ENCODE measurements around the gene CUX1.

The CUX1 gene

DNA sequence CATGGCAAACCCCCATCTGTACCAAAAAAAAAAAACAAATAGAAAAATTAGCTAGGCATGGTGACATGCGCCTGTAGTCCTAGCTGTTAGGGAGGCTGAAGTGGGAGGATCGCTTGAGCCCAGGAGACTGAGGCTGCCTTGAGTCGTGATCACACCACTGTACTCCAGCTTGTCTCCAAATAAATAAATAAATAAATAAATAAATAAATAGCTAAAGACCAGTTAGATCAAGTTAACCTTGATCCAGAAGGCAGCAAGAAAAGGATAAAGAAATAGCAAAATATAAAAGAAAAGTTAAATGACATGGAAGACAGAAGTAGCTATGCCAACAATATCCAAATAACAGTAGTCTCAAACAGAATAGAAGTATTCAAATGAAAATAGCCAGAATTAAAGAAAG is 337.0 kb downstream of the CUX1 start:
- Histone ChIP-seq H3K4me3 (ENCODE audit: low read length) (no peak overlapping the region), H3K9me3 (ENCODE audit: control insufficient read depth, low read length) (no peaks in the 10 kb centered on the region), H3K27me3 (ENCODE audit: control insufficient read depth, insufficient read depth, low read length) (no peaks in the 10 kb centered on the region), H3K9ac (ENCODE audit: low read length) (no peak overlapping the region), H3K36me3 (ENCODE audit: control insufficient read depth, insufficient read depth, low read length) (no peaks in the 10 kb centered on the region), H3K4me1 (ENCODE audit: control insufficient read depth, insufficient read depth, low read length) (peaks cover 16% of the 10 kb centered on the region)

DNA sequence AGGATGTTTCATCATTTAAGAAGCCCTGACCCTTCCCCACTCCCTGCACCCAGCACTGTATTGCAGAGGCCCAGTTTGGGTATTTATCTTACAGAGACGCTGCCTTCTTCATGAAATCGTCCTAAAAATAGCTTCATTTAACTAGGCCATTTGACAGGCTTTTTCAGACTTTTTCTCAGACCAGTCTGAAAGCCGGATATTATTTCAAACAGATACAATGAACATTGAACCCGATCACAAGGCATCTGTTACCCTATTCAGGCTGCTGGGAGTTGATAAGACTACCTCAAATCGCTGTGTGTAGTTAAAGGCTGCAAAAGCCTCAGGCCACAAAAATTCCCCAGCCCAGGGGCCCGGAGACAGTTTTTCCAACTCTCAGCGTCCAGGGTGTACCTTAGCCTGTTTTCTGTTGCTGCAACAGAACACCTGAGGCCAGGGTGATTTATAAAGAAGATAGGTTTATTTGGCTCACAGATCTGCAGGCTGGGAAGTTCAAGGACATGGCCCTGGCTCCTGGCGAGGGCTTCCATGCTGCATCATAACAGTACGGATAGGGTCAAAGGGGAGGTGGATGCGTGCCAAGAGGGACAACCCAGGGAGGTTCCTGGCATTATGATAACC is 338.5 kb downstream of the CUX1 start:
- Histone ChIP-seq H3K9ac (ENCODE audit: low read length) (no peak overlapping the region), H3K4me3 (ENCODE audit: low read length) (no peak overlapping the region), H3K4me1 (ENCODE audit: control insufficient read depth, insufficient read depth, low read length) (peaks cover 16% of the 10 kb centered on the region), H3K36me3 (ENCODE audit: control insufficient read depth, insufficient read depth, low read length) (no peaks in the 10 kb centered on the region), H3K27me3 (ENCODE audit: control insufficient read depth, insufficient read depth, low read length) (no peaks in the 10 kb centered on the region), H3K9me3 (ENCODE audit: control insufficient read depth, low read length) (no peaks in the 10 kb centered on the region)

DNA sequence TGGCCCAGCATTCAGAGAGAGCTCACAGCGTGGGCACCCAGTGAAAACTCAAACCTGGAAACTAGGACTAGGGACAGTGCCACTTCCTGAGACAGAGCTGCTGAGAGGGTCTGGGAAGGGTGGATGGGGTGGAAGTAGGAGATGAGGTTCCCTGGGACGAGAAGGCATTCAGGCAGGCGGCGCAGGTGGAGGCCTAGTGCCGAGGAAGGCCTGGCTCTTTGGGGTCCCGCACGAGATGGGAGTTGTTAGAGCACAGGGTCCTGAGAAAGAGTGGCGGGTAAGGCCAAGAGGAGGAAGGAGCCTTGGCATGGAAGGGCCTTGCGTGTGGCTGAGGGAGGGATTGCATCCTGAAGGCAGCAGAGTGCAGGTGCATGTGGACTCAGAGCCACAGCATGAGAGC is 339.4 kb downstream of the CUX1 start:
- H3K36me3 ChIP-seq (ENCODE audit: control insufficient read depth, insufficient read depth, low read length): no peaks in the 10 kb centered on the region
- H3K4me1 ChIP-seq (ENCODE audit: control insufficient read depth, insufficient read depth, low read length): peaks cover 16% of the 10 kb centered on the region
- H3K4me3 ChIP-seq (ENCODE audit: low read length): no peak overlapping the region

DNA sequence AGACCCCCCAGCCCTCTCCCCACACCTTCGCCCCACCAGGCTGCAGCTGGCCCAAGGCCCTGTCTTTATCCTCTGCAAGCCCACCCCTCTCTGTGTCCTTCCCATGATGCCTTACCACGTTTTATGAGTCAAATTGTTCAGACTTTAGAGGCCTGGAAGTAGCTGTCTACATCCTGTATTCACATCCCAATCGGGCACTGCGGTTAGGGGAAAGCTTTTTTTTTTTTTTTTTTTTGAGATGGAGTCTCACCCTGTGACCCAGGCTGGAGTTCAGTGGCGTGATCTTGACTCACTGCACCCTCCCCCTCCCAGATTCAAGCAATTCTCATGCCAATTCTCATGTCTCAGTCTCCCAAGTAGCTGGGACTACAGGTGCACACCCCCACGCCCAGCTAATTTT is 347.7 kb downstream of the CUX1 start:
- Histone ChIP-seq H3K36me3 (ENCODE audit: control insufficient read depth, insufficient read depth, low read length) (no peaks in the 10 kb centered on the region), H3K4me1 (ENCODE audit: control insufficient read depth, insufficient read depth, low read length) (no peaks in the 10 kb centered on the region), H3K9ac (ENCODE audit: low read length) (no peak overlapping the region), H3K27me3 (ENCODE audit: control insufficient read depth, insufficient read depth, low read length) (no peaks in the 10 kb centered on the region), H3K4me3 (ENCODE audit: low read length) (no peak overlapping the region), H3K9me3 (ENCODE audit: control insufficient read depth, low read length) (no peaks in the 10 kb centered on the region)

More for the DNA sequence above, 339.4 kb downstream of the CUX1 start:
- no peaks in the 10 kb centered on the region for H3K9me3 ChIP-seq (ENCODE audit: control insufficient read depth, low read length)
- no peaks in the 10 kb centered on the region for H3K27me3 ChIP-seq (ENCODE audit: control insufficient read depth, insufficient read depth, low read length)
- no peak overlapping the region for H3K9ac ChIP-seq (ENCODE audit: low read length)

DNA sequence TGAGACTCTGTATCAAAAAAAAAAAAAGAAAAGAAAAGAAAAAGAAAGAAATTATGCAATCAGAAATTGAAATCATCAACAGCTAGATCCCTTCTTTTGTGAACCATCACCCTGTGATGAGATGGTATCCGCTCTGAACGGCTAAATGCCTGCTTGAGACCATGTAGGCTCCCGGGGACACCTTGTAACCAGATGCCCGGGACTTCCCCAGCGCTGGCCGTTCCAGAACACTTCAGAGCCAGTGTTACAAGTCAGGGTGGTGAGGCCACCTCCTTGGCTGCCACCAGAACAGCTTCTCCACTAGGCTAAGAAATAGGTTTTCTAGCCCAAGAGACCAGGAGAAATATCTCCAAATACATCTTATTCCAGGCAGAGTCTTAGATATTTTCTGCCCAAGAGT is 349.8 kb downstream of the CUX1 start:
- Histone ChIP-seq H3K36me3 (ENCODE audit: control insufficient read depth, insufficient read depth, low read length) (no peaks in the 10 kb centered on the region), H3K9ac (ENCODE audit: low read length) (no peak overlapping the region)

DNA sequence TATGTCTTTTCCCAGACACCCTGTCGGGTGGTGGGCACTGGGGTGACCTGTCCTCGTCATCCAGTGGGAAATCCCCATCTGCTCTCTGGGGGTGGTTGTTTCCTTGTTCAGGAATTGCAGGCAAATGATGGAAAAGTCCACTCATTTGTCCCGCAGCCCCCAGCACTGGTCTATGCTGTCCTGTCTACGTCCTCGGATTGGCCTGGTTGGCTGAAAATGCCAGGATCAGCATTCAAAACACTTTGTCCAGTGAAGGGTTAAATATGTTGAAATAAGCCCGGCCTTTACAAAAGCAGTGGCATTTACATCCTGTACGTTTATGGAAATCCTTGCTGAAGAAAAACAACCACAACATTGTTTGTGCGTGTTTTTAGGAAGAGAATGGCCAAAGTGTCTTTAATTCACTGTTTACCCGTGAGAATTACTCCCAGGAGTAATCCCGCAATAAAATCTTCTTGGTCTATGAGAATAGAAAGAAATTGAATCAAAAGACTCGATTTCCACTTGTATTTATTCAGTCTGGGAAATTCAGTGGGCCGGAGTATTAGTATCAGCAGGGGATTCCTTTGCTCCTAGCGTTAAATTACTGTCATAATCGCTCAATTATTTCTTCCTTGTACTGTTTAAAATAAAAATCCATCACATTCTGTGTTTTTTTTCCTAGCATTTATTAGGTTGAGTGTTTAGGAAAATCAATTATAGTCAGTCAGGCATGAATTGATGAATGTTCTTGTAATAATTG is 352.4 kb downstream of the CUX1 start:
- Histone ChIP-seq H3K36me3 (ENCODE audit: control insufficient read depth, insufficient read depth, low read length) (no peaks in the 10 kb centered on the region), H3K4me3 (ENCODE audit: low read length) (no peak overlapping the region), H3K27me3 (ENCODE audit: control insufficient read depth, insufficient read depth, low read length) (no peaks in the 10 kb centered on the region), H3K9ac (ENCODE audit: low read length) (no peak overlapping the region), H3K4me1 (ENCODE audit: control insufficient read depth, insufficient read depth, low read length) (no peaks in the 10 kb centered on the region), H3K9me3 (ENCODE audit: control insufficient read depth, low read length) (no peaks in the 10 kb centered on the region)

More for the DNA sequence above, 349.8 kb downstream of the CUX1 start:
- Histone ChIP-seq H3K4me1 (ENCODE audit: control insufficient read depth, insufficient read depth, low read length) (no peaks in the 10 kb centered on the region), H3K9me3 (ENCODE audit: control insufficient read depth, low read length) (no peaks in the 10 kb centered on the region), H3K4me3 (ENCODE audit: low read length) (no peak overlapping the region), H3K27me3 (ENCODE audit: control insufficient read depth, insufficient read depth, low read length) (no peaks in the 10 kb centered on the region)

DNA sequence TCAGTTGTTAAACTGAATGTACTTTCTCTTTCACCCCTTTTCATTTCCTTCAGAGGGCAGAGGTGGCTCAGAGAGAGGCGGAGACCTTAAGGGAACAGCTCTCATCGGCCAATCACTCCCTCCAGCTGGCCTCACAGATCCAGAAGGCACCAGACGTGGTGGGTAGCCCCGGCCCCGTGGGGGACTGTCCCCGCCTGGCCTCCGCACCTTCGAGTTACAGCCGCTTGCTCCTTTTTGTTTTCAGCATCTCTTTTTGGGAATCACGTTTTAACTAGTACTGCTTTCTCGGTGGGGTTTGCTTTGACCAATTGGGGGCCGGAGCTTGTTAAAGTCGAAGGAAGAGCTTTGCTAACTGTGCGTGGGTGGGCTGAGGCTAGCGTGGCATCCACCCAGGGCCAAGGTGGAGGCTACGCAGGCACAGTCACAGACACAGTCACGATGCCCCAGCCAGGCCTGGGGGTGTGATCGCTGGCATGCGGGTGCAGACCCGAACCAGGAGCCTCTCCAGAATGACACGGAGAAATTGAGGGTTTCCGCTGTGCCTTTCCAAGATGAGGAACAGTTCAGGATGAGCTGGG is 353.1 kb downstream of the CUX1 start:
- Histone ChIP-seq H3K36me3 (ENCODE audit: control insufficient read depth, insufficient read depth, low read length) (no peaks in the 10 kb centered on the region), H3K4me1 (ENCODE audit: control insufficient read depth, insufficient read depth, low read length) (no peaks in the 10 kb centered on the region), H3K9ac (ENCODE audit: low read length) (no peak overlapping the region), H3K4me3 (ENCODE audit: low read length) (no peak overlapping the region), H3K9me3 (ENCODE audit: control insufficient read depth, low read length) (no peaks in the 10 kb centered on the region), H3K27me3 (ENCODE audit: control insufficient read depth, insufficient read depth, low read length) (no peaks in the 10 kb centered on the region)

DNA sequence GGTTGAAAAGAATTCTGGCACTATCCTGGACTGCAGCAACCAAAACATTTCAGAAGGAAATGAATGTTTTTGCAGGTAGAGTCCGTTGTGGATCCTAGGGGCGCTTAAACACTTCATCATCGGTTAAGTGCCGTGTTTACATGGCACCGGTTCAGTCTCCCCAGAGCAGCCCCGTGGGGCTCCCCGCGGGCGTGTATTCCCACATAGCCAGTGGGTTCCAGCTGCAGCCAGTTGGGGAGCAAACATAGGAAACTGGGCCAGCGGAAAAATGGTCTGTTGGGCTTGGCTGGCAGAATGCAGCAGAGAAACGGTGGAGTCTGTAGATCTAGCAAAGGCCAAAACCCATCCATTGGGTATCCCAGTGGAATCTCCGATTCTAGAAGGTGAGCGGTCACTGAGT is 356.2 kb downstream of the CUX1 start:
- no peaks in the 10 kb centered on the region for H3K36me3 ChIP-seq (ENCODE audit: control insufficient read depth, insufficient read depth, low read length)
- H3K9ac ChIP-seq (ENCODE audit: low read length): no peak overlapping the region
- H3K27me3 ChIP-seq (ENCODE audit: control insufficient read depth, insufficient read depth, low read length): no peaks in the 10 kb centered on the region
- H3K4me1 ChIP-seq (ENCODE audit: control insufficient read depth, insufficient read depth, low read length): no peaks in the 10 kb centered on the region
- no peak overlapping the region for H3K4me3 ChIP-seq (ENCODE audit: low read length)
- H3K9me3 ChIP-seq (ENCODE audit: control insufficient read depth, low read length): no peaks in the 10 kb centered on the region

DNA sequence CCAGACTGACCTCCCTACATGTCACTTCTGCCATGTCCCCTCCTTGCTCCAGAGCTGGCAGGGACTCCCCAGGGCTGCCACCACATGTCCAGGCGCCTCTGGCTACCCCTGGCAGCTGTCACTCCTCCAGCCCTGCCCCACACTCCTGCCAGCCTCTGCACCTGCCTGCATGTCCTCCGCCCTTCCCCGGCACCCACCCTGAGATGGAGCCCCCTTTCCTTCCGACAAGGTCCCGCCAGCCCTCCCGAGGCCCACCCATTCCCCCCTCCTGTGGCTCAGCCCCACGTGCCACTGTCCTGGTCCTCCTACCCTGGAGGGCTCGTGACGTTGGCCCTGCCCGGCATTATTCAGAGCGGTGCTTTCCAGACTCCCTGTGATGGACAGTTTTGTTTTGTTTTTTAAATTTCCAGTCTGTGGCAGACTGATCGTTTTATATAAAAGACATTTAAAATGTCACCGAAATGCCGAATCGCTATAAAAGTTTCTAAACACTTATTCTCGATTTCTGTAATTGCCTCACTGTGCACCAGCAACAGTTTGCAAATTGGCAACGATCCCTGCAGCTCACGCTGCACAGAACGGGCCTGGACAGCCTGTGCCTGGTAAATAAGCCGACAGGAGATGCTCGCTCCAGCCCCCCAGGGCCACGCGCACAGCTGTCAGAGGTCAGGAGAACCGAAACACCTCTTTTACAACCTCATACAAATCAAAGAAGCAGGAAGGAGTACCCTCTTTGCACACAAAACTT is 358.2 kb downstream of the CUX1 start:
- Histone ChIP-seq H3K4me3 (ENCODE audit: low read length) (no peak overlapping the region), H3K36me3 (ENCODE audit: control insufficient read depth, insufficient read depth, low read length) (no peaks in the 10 kb centered on the region), H3K9me3 (ENCODE audit: control insufficient read depth, low read length) (no peaks in the 10 kb centered on the region), H3K27me3 (ENCODE audit: control insufficient read depth, insufficient read depth, low read length) (no peaks in the 10 kb centered on the region), H3K4me1 (ENCODE audit: control insufficient read depth, insufficient read depth, low read length) (no peaks in the 10 kb centered on the region), H3K9ac (ENCODE audit: low read length) (no peak overlapping the region)

DNA sequence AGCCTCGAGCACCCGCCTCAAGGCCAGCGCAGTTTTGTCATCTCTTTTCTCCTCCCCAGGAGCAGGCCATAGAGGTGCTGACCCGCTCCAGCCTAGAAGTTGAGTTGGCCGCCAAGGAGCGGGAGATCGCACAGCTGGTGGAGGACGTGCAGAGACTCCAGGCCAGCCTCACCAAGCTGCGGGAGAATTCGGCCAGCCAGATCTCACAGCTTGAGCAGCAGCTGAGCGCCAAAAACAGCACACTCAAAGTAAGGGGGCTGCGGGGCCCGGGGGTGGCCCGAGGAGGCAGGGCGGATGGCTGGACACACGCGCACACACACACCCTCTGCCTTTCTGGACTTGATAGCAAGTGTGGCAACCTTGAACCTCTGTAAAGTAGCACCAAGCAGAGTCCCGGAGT is 361.0 kb downstream of the CUX1 start:
- no peak overlapping the region for H3K4me3 ChIP-seq (ENCODE audit: low read length)
- no peaks in the 10 kb centered on the region for H3K4me1 ChIP-seq (ENCODE audit: control insufficient read depth, insufficient read depth, low read length)
- no peaks in the 10 kb centered on the region for H3K9me3 ChIP-seq (ENCODE audit: control insufficient read depth, low read length)
- no peaks in the 10 kb centered on the region for H3K27me3 ChIP-seq (ENCODE audit: control insufficient read depth, insufficient read depth, low read length)
- H3K36me3 ChIP-seq (ENCODE audit: control insufficient read depth, insufficient read depth, low read length): no peaks in the 10 kb centered on the region
- no peak overlapping the region for H3K9ac ChIP-seq (ENCODE audit: low read length)

DNA sequence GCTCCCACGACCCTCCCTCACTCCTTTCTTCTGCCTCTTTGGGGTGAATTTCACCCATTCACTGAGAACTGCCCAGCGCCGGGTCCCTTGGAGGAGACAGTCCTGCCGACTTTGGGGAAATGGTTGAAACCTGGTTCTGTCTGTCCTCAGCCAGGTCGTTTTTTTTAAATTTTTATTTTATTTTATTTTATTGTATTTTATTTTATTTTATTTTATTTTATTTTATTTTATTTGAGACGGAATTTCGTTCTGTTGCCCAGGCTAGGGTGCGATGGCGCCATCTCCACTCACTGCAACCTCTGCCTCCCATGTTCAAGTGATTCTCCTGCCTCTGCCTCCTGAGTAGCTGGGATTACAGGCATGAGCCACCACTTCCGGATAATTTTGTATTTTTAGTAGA is 363.3 kb downstream of the CUX1 start:
- Histone ChIP-seq H3K4me3 (ENCODE audit: low read length) (no peak overlapping the region), H3K9ac (ENCODE audit: low read length) (no peak overlapping the region), H3K27me3 (ENCODE audit: control insufficient read depth, insufficient read depth, low read length) (no peaks in the 10 kb centered on the region), H3K4me1 (ENCODE audit: control insufficient read depth, insufficient read depth, low read length) (no peaks in the 10 kb centered on the region), H3K36me3 (ENCODE audit: control insufficient read depth, insufficient read depth, low read length) (peaks cover 2% of the 10 kb centered on the region), H3K9me3 (ENCODE audit: control insufficient read depth, low read length) (no peaks in the 10 kb centered on the region)

DNA sequence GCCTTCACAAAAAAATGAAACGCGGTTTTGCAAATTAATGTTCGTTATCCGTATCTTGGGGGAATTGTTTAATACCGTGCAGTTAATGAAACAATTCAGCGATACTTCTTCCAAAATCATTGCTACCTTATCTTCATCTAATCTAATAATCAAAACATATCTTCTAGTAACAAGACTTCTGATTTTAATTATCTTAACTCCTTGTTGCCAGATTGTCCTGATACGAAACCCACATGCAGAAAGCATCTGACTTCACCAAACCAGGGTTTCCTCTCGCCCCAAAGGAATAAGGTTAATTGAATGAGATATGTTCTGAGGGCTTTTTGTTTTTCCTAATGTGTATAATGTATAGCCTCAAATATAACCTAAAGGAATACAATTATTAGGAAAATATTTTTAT is 364.1 kb downstream of the CUX1 start:
- Histone ChIP-seq H3K4me3 (ENCODE audit: low read length) (no peak overlapping the region), H3K36me3 (ENCODE audit: control insufficient read depth, insufficient read depth, low read length) (peaks cover 5% of the 10 kb centered on the region), H3K4me1 (ENCODE audit: control insufficient read depth, insufficient read depth, low read length) (no peaks in the 10 kb centered on the region), H3K27me3 (ENCODE audit: control insufficient read depth, insufficient read depth, low read length) (no peaks in the 10 kb centered on the region), H3K9ac (ENCODE audit: low read length) (no peak overlapping the region), H3K9me3 (ENCODE audit: control insufficient read depth, low read length) (no peaks in the 10 kb centered on the region)
